HEK293 (cell line): ENCODE measurements around the gene RNF39.

Source experiments
- FEZF1 ChIP-seq: fragments of 450-650 bp; formaldehyde crosslinking; IDR thresholded peaks from 2 replicates; pipeline ENCODE4 v1.5.1; 2016; ENCODE audit warnings: missing biosample characterization, missing genetic modification characterization
- GLI2 ChIP-seq: fragments of 450-650 bp; formaldehyde crosslinking; IDR thresholded peaks from 2 replicates; pipeline ENCODE4; 2017; ENCODE audit warnings: missing biosample characterization, missing genetic modification characterization, low read depth, borderline replicate concordance
- GLI4 ChIP-seq: fragments of 450-650 bp; formaldehyde crosslinking; IDR thresholded peaks from 2 replicates; pipeline ENCODE4 v1.5.1; 2016; ENCODE audit warnings: missing biosample characterization, missing genetic modification characterization
- KLF16 ChIP-seq: fragments of 450-650 bp; formaldehyde crosslinking; IDR thresholded peaks from 2 replicates; pipeline ENCODE4 v1.5.1; 2017; ENCODE audit warnings: missing biosample characterization, missing genetic modification characterization
- KLF9 ChIP-seq: fragments of 450-650 bp; formaldehyde crosslinking; IDR thresholded peaks from 2 replicates; pipeline ENCODE4 v1.5.1; 2016; ENCODE audit warnings: missing biosample characterization, missing genetic modification characterization, low read depth
- MZF1 ChIP-seq: fragments of 450-650 bp; formaldehyde crosslinking; IDR thresholded peaks from 2 replicates; pipeline ENCODE4 v1.5.1; 2017; ENCODE audit warnings: missing biosample characterization, missing genetic modification characterization, borderline replicate concordance
- PRDM1 ChIP-seq: fragments of 450-650 bp; formaldehyde crosslinking; IDR thresholded peaks from 2 replicates; pipeline ENCODE4; 2016; ENCODE audit warnings: missing biosample characterization, missing genetic modification characterization
- SCRT2 ChIP-seq: fragments of 450-650 bp; formaldehyde crosslinking; IDR thresholded peaks from 2 replicates; pipeline ENCODE4 v1.5.1; 2016; ENCODE audit warnings: missing biosample characterization, missing genetic modification characterization
- ZBTB17 ChIP-seq: fragments of 450-650 bp; formaldehyde crosslinking; IDR thresholded peaks from 2 replicates; pipeline ENCODE4 v1.5.1; 2016; ENCODE audit warnings: missing biosample characterization, missing genetic modification characterization
- ZNF114 ChIP-seq: fragments of 450-650 bp; formaldehyde crosslinking; IDR thresholded peaks from 2 replicates; pipeline ENCODE4 v1.5.0; 2017; ENCODE audit warnings: missing biosample characterization, missing genetic modification characterization
- ZNF140 ChIP-seq: fragments of 450-650 bp; formaldehyde crosslinking; IDR thresholded peaks from 2 replicates; pipeline ENCODE4 v1.5.1; 2016; ENCODE audit warnings: missing biosample characterization, missing genetic modification characterization
- ZNF157 ChIP-seq: fragments of 450-650 bp; formaldehyde crosslinking; IDR thresholded peaks from 2 replicates; pipeline ENCODE4 v1.5.1; 2016; ENCODE audit warnings: missing biosample characterization, missing genetic modification characterization
- ZNF354C ChIP-seq: fragments of 450-650 bp; formaldehyde crosslinking; IDR thresholded peaks from 2 replicates; pipeline ENCODE4 v1.5.1; 2016; ENCODE audit warnings: missing biosample characterization, missing genetic modification characterization, low read depth, borderline replicate concordance
- ZNF473 ChIP-seq: fragments of 450-650 bp; formaldehyde crosslinking; IDR thresholded peaks from 2 replicates; pipeline ENCODE4 v1.5.1; 2017; ENCODE audit warnings: missing biosample characterization, missing genetic modification characterization
- ZNF510 ChIP-seq: fragments of 450-650 bp; formaldehyde crosslinking; IDR thresholded peaks from 2 replicates; pipeline ENCODE4 v1.5.1; 2018; ENCODE audit warnings: mild to moderate bottlenecking, missing genetic modification characterization, missing biosample characterization; ENCODE audit not compliant: insufficient replicate concordance
- ZNF623 ChIP-seq: fragments of 450-650 bp; formaldehyde crosslinking; IDR thresholded peaks from 2 replicates; pipeline ENCODE4 v1.5.1; 2016; ENCODE audit warnings: missing biosample characterization, missing genetic modification characterization
- ZNF658 ChIP-seq: fragments of 450-650 bp; formaldehyde crosslinking; IDR thresholded peaks from 2 replicates; pipeline ENCODE4; 2016; ENCODE audit warnings: missing biosample characterization, missing genetic modification characterization
- ZNF768 ChIP-seq: fragments of 450-650 bp; formaldehyde crosslinking; IDR thresholded peaks from 2 replicates; pipeline ENCODE4 v1.5.1; 2018; ENCODE audit warnings: missing biosample characterization, mild to moderate bottlenecking, missing genetic modification characterization
- TF ChIP-seq, protein P1 (sequence below): fragments of 450-650 bp; IDR thresholded peaks from 2 replicates; pipeline ENCODE4 v1.5.1; 2018; ENCODE audit warnings: missing biosample characterization, missing genetic modification characterization
- TF ChIP-seq, protein P2 (sequence below): fragments of 450-650 bp; IDR thresholded peaks from 2 replicates; pipeline ENCODE4 v1.5.1; 2018; ENCODE audit warnings: missing biosample characterization, mild to moderate bottlenecking, missing genetic modification characterization
- TF ChIP-seq, protein P3 (sequence below): fragments of 450-650 bp; formaldehyde crosslinking; IDR thresholded peaks from 2 replicates; pipeline ENCODE4; 2016; ENCODE audit warnings: missing biosample characterization, missing genetic modification characterization
- TF ChIP-seq, protein P4 (sequence below): fragments of 450-650 bp; formaldehyde crosslinking; IDR thresholded peaks from 2 replicates; pipeline ENCODE4 v1.5.1; 2017; ENCODE audit warnings: missing biosample characterization, missing genetic modification characterization
- TF ChIP-seq, protein P5 (sequence below): fragments of 450-650 bp; formaldehyde crosslinking; conservative IDR thresholded peaks from 2 replicates; pipeline ENCODE4 v1.5.1; 2016; ENCODE audit warnings: low read depth, missing biosample characterization, missing genetic modification characterization
- TF ChIP-seq, protein P6 (sequence below): fragments of 450-650 bp; formaldehyde crosslinking; IDR thresholded peaks from 2 replicates; pipeline ENCODE4 v1.5.1; 2017; ENCODE audit warnings: missing biosample characterization, missing genetic modification characterization
- TF ChIP-seq, protein P7 (sequence below): fragments of 450-650 bp; formaldehyde crosslinking; IDR thresholded peaks from 2 replicates; pipeline ENCODE4 v1.5.1; 2016; ENCODE audit warnings: missing biosample characterization, missing genetic modification characterization

The RNF39 gene

DNA sequence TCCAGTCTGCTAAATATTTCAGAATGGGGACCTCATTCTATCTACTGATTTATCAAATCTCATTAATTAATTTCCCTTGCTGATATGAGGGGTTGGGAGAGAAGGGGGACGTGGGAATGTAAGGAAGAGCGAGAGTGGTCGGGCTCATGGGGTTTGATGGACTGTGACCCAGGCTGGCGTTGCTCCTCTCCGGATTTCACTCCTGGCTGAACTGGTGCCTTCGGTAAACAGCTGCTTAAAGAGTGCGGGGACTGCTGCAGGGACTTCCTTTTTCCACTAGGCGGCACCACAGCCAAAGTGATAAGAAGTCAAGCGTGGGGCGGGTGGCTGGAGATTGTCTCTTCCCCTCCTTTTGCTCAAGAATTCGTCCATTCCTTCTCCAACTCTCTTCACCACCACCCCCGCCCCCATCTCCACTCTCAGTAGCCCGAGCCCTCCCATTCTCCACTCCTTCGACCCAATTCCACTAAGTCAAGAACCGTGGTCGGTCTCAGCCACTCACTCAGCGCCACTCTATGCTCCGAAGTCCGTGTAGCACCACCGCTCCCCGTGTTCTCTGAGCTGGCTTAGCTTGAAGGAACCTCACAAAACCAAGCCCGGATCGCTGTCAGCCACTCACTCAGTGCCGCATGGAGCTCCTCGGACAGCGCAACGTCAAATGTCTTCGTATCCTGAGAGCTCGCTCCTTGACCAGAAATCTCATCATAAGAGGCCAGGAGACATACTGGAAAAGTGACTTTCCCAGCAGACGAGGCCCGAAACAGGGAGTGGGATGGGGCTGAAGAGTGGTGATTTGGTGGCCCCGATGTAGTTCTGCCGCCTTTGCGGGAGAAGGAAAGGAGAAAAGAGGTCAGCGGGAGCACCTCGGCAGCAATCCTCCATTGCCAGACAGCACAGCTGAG, 27.7 kb upstream of the RNF39 start (continued):
- no peak for TF ChIP-seq ZNF114 (tag by site-specific recombination)
- TF ChIP-seq, protein P1, sequence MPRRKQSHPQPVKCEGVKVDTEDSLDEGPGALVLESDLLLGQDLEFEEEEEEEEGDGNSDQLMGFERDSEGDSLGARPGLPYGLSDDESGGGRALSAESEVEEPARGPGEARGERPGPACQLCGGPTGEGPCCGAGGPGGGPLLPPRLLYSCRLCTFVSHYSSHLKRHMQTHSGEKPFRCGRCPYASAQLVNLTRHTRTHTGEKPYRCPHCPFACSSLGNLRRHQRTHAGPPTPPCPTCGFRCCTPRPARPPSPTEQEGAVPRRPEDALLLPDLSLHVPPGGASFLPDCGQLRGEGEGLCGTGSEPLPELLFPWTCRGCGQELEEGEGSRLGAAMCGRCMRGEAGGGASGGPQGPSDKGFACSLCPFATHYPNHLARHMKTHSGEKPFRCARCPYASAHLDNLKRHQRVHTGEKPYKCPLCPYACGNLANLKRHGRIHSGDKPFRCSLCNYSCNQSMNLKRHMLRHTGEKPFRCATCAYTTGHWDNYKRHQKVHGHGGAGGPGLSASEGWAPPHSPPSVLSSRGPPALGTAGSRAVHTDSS (tag by site-specific recombination), result no peak
- TF ChIP-seq, protein P2, sequence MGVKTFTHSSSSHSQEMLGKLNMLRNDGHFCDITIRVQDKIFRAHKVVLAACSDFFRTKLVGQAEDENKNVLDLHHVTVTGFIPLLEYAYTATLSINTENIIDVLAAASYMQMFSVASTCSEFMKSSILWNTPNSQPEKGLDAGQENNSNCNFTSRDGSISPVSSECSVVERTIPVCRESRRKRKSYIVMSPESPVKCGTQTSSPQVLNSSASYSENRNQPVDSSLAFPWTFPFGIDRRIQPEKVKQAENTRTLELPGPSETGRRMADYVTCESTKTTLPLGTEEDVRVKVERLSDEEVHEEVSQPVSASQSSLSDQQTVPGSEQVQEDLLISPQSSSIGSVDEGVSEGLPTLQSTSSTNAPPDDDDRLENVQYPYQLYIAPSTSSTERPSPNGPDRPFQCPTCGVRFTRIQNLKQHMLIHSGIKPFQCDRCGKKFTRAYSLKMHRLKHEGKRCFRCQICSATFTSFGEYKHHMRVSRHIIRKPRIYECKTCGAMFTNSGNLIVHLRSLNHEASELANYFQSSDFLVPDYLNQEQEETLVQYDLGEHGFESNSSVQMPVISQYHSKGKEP (tag by site-specific recombination), result no peak
- TF ChIP-seq ZBTB17 (tag by site-specific recombination), result peak; percentile 56; the same call in 1 of the 2 replicates
- no peak for TF ChIP-seq FEZF1
- TF ChIP-seq, protein P3, sequence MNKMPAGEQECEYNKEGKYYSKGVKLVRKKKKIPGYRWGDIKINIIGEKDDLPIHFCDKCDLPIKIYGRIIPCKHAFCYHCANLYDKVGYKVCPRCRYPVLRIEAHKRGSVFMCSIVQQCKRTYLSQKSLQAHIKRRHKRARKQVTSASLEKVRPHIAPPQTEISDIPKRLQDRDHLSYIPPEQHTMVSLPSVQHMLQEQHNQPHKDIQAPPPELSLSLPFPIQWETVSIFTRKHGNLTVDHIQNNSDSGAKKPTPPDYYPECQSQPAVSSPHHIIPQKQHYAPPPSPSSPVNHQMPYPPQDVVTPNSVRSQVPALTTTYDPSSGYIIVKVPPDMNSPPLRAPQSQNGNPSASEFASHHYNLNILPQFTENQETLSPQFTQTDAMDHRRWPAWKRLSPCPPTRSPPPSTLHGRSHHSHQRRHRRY, result no peak
- no peak for TF ChIP-seq KLF16 (tag by site-specific recombination)
- no peak for TF ChIP-seq GLI4
- no peak for TF ChIP-seq ZNF768
- TF ChIP-seq KLF9, result no peak
- TF ChIP-seq MZF1 (tag by site-specific recombination), result no peak
- no peak for TF ChIP-seq ZNF354C (tag by site-specific recombination)
- no peak for TF ChIP-seq GLI2 (tag by site-specific recombination)
- TF ChIP-seq ZNF658 (tag by site-specific recombination), result no peak
- no peak for TF ChIP-seq ZNF157
- TF ChIP-seq, protein P4, sequence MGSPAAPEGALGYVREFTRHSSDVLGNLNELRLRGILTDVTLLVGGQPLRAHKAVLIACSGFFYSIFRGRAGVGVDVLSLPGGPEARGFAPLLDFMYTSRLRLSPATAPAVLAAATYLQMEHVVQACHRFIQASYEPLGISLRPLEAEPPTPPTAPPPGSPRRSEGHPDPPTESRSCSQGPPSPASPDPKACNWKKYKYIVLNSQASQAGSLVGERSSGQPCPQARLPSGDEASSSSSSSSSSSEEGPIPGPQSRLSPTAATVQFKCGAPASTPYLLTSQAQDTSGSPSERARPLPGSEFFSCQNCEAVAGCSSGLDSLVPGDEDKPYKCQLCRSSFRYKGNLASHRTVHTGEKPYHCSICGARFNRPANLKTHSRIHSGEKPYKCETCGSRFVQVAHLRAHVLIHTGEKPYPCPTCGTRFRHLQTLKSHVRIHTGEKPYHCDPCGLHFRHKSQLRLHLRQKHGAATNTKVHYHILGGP, result no peak
- TF ChIP-seq ZNF623, result no peak
- TF ChIP-seq ZNF510 (tag by site-specific recombination), result no peak
- no peak for TF ChIP-seq SCRT2 (tag by site-specific recombination)
- no peak for TF ChIP-seq ZNF473 (tag by site-specific recombination)
- TF ChIP-seq ZNF140 (tag by site-specific recombination), result no peak
- peak; percentile 70 for TF ChIP-seq PRDM1 (tag by site-specific recombination)
- TF ChIP-seq, protein P5, sequence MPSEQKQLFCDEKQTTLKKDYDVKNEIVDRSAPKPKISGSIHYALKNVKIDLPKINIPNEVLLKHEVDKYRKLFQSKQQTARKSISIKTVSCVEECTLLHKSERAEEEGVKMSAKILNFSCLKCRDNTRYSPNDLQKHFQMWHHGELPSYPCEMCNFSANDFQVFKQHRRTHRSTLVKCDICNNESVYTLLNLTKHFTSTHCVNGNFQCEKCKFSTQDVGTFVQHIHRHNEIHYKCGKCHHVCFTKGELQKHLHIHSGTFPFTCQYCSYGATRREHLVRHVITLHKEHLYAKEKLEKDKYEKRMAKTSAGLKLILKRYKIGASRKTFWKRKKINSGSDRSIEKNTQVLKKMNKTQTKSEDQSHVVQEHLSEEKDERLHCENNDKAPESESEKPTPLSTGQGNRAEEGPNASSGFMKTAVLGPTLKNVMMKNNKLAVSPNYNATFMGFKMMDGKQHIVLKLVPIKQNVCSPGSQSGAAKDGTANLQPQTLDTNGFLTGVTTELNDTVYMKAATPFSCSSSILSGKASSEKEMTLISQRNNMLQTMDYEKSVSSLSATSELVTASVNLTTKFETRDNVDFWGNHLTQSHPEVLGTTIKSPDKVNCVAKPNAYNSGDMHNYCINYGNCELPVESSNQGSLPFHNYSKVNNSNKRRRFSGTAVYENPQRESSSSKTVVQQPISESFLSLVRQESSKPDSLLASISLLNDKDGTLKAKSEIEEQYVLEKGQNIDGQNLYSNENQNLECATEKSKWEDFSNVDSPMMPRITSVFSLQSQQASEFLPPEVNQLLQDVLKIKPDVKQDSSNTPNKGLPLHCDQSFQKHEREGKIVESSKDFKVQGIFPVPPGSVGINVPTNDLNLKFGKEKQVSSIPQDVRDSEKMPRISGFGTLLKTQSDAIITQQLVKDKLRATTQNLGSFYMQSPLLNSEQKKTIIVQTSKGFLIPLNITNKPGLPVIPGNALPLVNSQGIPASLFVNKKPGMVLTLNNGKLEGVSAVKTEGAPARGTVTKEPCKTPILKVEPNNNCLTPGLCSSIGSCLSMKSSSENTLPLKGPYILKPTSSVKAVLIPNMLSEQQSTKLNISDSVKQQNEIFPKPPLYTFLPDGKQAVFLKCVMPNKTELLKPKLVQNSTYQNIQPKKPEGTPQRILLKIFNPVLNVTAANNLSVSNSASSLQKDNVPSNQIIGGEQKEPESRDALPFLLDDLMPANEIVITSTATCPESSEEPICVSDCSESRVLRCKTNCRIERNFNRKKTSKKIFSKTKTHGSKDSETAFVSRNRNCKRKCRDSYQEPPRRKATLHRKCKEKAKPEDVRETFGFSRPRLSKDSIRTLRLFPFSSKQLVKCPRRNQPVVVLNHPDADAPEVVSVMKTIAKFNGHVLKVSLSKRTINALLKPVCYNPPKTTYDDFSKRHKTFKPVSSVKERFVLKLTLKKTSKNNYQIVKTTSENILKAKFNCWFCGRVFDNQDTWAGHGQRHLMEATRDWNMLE (tag by site-specific recombination), result 0 out of 2 replicates have a peak, but pooled peaks have one; percentile 15
- TF ChIP-seq, protein P6, sequence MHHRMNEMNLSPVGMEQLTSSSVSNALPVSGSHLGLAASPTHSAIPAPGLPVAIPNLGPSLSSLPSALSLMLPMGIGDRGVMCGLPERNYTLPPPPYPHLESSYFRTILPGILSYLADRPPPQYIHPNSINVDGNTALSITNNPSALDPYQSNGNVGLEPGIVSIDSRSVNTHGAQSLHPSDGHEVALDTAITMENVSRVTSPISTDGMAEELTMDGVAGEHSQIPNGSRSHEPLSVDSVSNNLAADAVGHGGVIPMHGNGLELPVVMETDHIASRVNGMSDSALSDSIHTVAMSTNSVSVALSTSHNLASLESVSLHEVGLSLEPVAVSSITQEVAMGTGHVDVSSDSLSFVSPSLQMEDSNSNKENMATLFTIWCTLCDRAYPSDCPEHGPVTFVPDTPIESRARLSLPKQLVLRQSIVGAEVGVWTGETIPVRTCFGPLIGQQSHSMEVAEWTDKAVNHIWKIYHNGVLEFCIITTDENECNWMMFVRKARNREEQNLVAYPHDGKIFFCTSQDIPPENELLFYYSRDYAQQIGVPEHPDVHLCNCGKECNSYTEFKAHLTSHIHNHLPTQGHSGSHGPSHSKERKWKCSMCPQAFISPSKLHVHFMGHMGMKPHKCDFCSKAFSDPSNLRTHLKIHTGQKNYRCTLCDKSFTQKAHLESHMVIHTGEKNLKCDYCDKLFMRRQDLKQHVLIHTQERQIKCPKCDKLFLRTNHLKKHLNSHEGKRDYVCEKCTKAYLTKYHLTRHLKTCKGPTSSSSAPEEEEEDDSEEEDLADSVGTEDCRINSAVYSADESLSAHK (tag by site-specific recombination), result no peak
- TF ChIP-seq, protein P7, sequence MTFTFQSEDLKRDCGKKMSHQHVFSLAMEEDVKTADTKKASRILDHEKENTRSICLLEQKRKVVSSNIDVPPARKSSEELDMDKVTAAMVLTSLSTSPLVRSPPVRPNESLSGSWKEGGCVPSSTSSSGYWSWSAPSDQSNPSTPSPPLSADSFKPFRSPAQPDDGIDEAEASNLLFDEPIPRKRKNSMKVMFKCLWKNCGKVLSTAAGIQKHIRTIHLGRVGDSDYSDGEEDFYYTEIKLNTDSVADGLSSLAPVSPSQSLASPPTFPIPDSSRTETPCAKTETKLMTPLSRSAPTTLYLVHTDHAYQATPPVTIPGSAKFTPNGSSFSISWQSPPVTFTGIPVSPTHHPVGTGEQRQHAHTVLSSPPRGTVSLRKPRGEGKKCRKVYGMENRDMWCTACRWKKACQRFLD (tag by site-specific recombination), result no peak
